GM18909 (cell line): Measurements from ENCODE around the gene TCF3.
"Not testable (repeated sequence)": the region's sequence is repeated elsewhere in the genome, so short reads cannot be mapped to it uniquely, and the experiment has no call there.

Experiments
- ATAC-seq: cut with Tn5 transposase; IDR thresholded peaks from one replicate; pipeline ENCODE4 v1.9.1; 2021; ENCODE audit warnings: mild to moderate bottlenecking; ENCODE audit not compliant: unreplicated experiment, poor library complexity

Gene TCF3

GRCh38 chr19:1654178-1654792 is 1.9 kb upstream of the TCF3 start:
- ATAC-seq: no peak

- no peak for ATAC-seq
Measured at GRCh38 chr19:1653300-1653628, 849 bp upstream of the TCF3 start.

GRCh38 chr19:1651568-1652291 is 685 bp downstream of the TCF3 start:
- peak; percentile 1 for ATAC-seq

GRCh38 chr19:1650650-1651567 is 1.5 kb downstream of the TCF3 start:
- no peak for ATAC-seq

GRCh38 chr19:1649706-1650649 is 2.4 kb downstream of the TCF3 start:
- ATAC-seq: no peak

- peak; percentile 4 for ATAC-seq
Measured at GRCh38 chr19:1648920-1649541, 3.4 kb downstream of the TCF3 start.

- peak; percentile 29 for ATAC-seq
Measured at GRCh38 chr19:1648459-1648849, 4.0 kb downstream of the TCF3 start.

- no peak for ATAC-seq
Measured at GRCh38 chr19:1647501-1648458, 4.6 kb downstream of the TCF3 start.

- ATAC-seq: no peak
Measured at GRCh38 chr19:1646659-1647453, 5.6 kb downstream of the TCF3 start.

GRCh38 chr19:1646149-1646548 is 6.3 kb downstream of the TCF3 start:
- no peak for ATAC-seq

GRCh38 chr19:1645299-1645698 is 7.1 kb downstream of the TCF3 start:
- no peak for ATAC-seq

GRCh38 chr19:1644070-1644469 is 8.3 kb downstream of the TCF3 start:
- no peak for ATAC-seq

- ATAC-seq: not testable (repeated sequence)
Measured at GRCh38 chr19:1640893-1641448, 11.4 kb downstream of the TCF3 start.

GRCh38 chr19:1636325-1637236 is 15.8 kb downstream of the TCF3 start:
- ATAC-seq: no peak

GRCh38 chr19:1634938-1635243 is 17.5 kb downstream of the TCF3 start:
- no peak for ATAC-seq

- no peak for ATAC-seq
Measured at GRCh38 chr19:1634242-1634937, 18.0 kb downstream of the TCF3 start.
